22Rv1 (cell line): ENCODE data around the gene TOP1.

ENCODE experiments used
- H3K27ac ChIP-seq: fragments of 450-650 bp; 2 replicates; pipeline ENCODE4 v1.5.1; 2017
- CTCF ChIP-seq: fragments of 450-650 bp; IDR thresholded peaks from 2 replicates; pipeline ENCODE4 v1.5.1; 2017; ENCODE audit warnings: mild to moderate bottlenecking
- ZFX ChIP-seq: fragments of 450-650 bp; IDR thresholded peaks from 2 replicates; pipeline ENCODE4 v1.6.1; 2017; ENCODE audit warnings: antibody characterized with exemption, borderline replicate concordance

The TOP1 gene

GRCh38 chr20:41029150-41029901 is 704 bp downstream of the TOP1 start:
- TF ChIP-seq ZFX (no peak), CTCF (no peak)
- H3K27ac ChIP-seq: peak overlapping the region; percentile 66

- no peak for TF ChIP-seq CTCF
- no peak for TF ChIP-seq ZFX
- H3K27ac ChIP-seq: peak overlapping the region; percentile 66
Observed at GRCh38 chr20:41030061-41030460, 1.4 kb downstream of the TOP1 start.

GRCh38 chr20:41030531-41031242 is 2.1 kb downstream of the TOP1 start:
- H3K27ac ChIP-seq: no peak overlapping the region
- TF ChIP-seq CTCF (no peak), ZFX (no peak)

GRCh38 chr20:41031243-41031619 is 2.6 kb downstream of the TOP1 start:
- no peak overlapping the region for H3K27ac ChIP-seq
- TF ChIP-seq CTCF: no peak
- no peak for TF ChIP-seq ZFX

- H3K27ac ChIP-seq: no peak overlapping the region
- no peak for TF ChIP-seq CTCF
- TF ChIP-seq ZFX: no peak
Observed at GRCh38 chr20:41032271-41032670, 3.6 kb downstream of the TOP1 start.

- no peak overlapping the region for H3K27ac ChIP-seq
- TF ChIP-seq CTCF (no peak), ZFX (no peak)
Observed at GRCh38 chr20:41034239-41034638, 5.6 kb downstream of the TOP1 start.

- TF ChIP-seq ZFX (no peak), CTCF (no peak)
- H3K27ac ChIP-seq: no peak overlapping the region
Observed at GRCh38 chr20:41035207-41035606, 6.6 kb downstream of the TOP1 start.
